T-helper 1 cell treated with Interleukin-12 subunit alpha and Interleukin-12 subunit beta and Interleukin-4 antibody, amounts not matched to agents 30 μg/mL and 1 μg/mL, for 36 hours (primary cell): ENCODE measurements around the gene RALGAPA2.

ENCODE experiments used
- H3K27ac Mint-ChIP-seq: one replicate; pipeline ENCODE4 v1.8.0; 2021; ENCODE audit warnings: mild to moderate bottlenecking, mixed read lengths
- H3K27me3 Mint-ChIP-seq: one replicate; pipeline ENCODE4 v1.8.0; 2021; ENCODE audit warnings: low read depth, mixed read lengths
- H3K36me3 Mint-ChIP-seq: one replicate; pipeline ENCODE4 v1.8.0; 2021; ENCODE audit warnings: low read depth, mixed read lengths
- H3K4me1 Mint-ChIP-seq: one replicate; pipeline ENCODE4 v1.8.0; 2021; ENCODE audit warnings: low read depth, mixed read lengths
- H3K4me3 Mint-ChIP-seq: one replicate; pipeline ENCODE4 v1.8.0; 2021; ENCODE audit warnings: mild to moderate bottlenecking, moderate library complexity, mixed read lengths
- H3K9me3 Mint-ChIP-seq: one replicate; pipeline ENCODE4 v1.8.0; 2021; ENCODE audit warnings: mixed read lengths

RALGAPA2 gene

GRCh38 chr20:20608641-20609040 lies 103.8 kb downstream of the RALGAPA2 start:
- H3K27ac Mint-ChIP-seq, result no peak overlapping the region
- H3K9me3 Mint-ChIP-seq, result no peaks in the 10 kb centered on the region
- peaks cover 14% of the 10 kb centered on the region for H3K36me3 Mint-ChIP-seq
- H3K4me1 Mint-ChIP-seq, result no peaks in the 10 kb centered on the region
- H3K27me3 Mint-ChIP-seq, result no peaks in the 10 kb centered on the region
- no peak overlapping the region for H3K4me3 Mint-ChIP-seq

DNA sequence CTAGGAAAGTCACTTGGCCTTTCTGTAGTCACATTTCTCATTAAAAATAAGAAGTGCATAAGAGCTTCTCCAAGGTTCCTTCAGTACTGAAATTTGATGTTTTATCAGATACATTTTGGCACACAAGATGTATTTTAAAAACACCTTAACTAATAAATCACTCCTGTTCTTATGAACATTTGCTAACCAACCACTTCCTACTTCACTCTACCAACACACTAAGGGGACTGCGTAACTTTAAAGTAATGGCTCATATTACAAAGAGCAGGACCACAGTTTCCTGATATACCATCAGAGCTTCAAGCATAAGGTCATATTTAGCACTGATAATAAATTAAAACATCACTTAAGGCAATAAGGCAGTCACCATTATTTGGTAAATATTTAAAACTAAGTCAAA lies 104.4 kb downstream of the RALGAPA2 start:
- no peak overlapping the region for H3K4me3 Mint-ChIP-seq
- no peaks in the 10 kb centered on the region for H3K27me3 Mint-ChIP-seq
- H3K36me3 Mint-ChIP-seq, result peaks cover 12% of the 10 kb centered on the region
- no peaks in the 10 kb centered on the region for H3K9me3 Mint-ChIP-seq
- H3K27ac Mint-ChIP-seq, result no peak overlapping the region
- peaks cover 4% of the 10 kb centered on the region for H3K4me1 Mint-ChIP-seq

GRCh38 chr20:20606881-20607280 lies 105.6 kb downstream of the RALGAPA2 start:
- H3K27ac Mint-ChIP-seq, result no peak overlapping the region
- H3K9me3 Mint-ChIP-seq, result no peaks in the 10 kb centered on the region
- peaks cover 12% of the 10 kb centered on the region for H3K36me3 Mint-ChIP-seq
- no peaks in the 10 kb centered on the region for H3K27me3 Mint-ChIP-seq
- H3K4me1 Mint-ChIP-seq, result peaks cover 8% of the 10 kb centered on the region
- H3K4me3 Mint-ChIP-seq, result no peak overlapping the region

DNA sequence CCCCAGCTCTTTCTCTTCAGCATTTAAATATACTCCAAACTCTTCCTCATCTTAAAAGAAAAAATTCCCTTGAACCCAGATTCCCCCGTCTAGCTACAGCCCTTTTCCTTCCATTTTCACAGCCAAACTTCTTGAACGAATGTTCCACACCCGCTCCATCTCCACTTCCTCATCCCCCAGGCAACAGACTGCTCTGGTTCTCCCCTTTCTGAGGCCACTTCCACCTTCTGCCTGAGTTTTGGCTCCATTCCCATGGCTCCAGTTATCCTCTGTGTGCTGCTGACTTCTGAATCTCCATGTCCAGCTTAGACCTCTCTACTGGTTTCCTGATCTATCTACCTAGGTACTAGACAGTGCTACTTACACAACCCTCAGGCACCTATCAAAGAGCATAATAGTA lies 106.4 kb downstream of the RALGAPA2 start:
- H3K27me3 Mint-ChIP-seq, result no peaks in the 10 kb centered on the region
- no peak overlapping the region for H3K27ac Mint-ChIP-seq
- no peak overlapping the region for H3K4me3 Mint-ChIP-seq
- H3K9me3 Mint-ChIP-seq, result no peaks in the 10 kb centered on the region
- H3K4me1 Mint-ChIP-seq, result peaks cover 8% of the 10 kb centered on the region
- peaks cover 12% of the 10 kb centered on the region for H3K36me3 Mint-ChIP-seq

- H3K27me3 Mint-ChIP-seq, result no peaks in the 10 kb centered on the region
- peaks cover 6% of the 10 kb centered on the region for H3K36me3 Mint-ChIP-seq
- no peak overlapping the region for H3K4me3 Mint-ChIP-seq
- H3K4me1 Mint-ChIP-seq, result peaks cover 8% of the 10 kb centered on the region
- H3K27ac Mint-ChIP-seq, result no peak overlapping the region
- no peaks in the 10 kb centered on the region for H3K9me3 Mint-ChIP-seq
Observed at GRCh38 chr20:20604907-20605306, 107.5 kb downstream of the RALGAPA2 start.

DNA sequence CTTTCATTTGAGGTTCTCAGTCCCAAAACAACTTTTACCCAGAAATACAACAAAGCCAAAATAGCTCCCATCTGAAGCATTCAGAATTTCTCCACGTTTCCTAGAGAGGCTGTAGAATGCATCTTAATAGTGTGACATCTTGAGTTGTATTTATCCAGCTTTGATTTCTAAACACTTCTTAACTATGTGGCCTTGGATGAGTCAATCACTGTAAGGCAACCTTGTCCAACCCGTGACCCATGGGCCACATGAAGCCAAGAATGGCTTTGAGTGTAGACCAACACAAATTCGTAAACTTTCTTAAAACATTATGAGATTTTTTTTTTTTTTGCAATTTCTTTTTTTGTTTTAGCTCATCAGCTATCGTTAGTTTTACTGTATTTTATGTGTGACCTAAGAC lies 108.1 kb downstream of the RALGAPA2 start:
- no peaks in the 10 kb centered on the region for H3K9me3 Mint-ChIP-seq
- no peak overlapping the region for H3K4me3 Mint-ChIP-seq
- H3K27me3 Mint-ChIP-seq, result no peaks in the 10 kb centered on the region
- H3K27ac Mint-ChIP-seq, result no peak overlapping the region
- peaks cover 8% of the 10 kb centered on the region for H3K4me1 Mint-ChIP-seq
- H3K36me3 Mint-ChIP-seq, result peaks cover 6% of the 10 kb centered on the region

DNA sequence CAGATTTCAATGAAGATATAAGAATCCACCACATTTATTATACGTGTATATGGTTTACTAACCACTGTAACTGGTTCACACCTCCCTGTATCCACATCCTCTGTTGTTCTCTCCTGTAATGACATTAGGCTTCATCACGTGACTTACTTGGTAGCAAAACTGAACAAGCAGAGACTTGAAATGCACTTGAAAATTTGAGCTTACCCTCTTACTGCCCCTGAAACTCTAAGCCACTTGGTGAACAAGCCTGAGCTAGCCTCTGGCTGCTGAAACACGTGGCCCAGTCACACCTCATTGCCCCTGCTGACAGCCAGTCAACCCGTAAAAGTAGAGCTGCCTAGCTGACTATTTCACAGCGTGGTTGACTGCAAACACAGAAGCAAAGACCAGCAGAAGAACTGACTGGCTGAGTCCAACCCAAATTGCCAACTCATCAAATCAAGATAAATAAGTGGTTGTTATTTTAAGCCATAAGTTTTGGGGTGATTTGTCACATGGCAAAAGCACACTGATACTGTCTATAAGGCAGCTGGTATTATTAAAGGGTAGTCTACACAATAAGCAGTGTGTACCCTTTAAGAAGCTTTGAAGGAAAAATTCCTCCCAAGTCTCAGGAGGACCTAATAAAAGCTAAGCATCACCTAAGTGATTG lies 109.0 kb downstream of the RALGAPA2 start:
- Mint-ChIP-seq H3K9me3 (no peaks in the 10 kb centered on the region), H3K27me3 (no peaks in the 10 kb centered on the region), H3K36me3 (peaks cover 6% of the 10 kb centered on the region), H3K4me3 (no peak overlapping the region), H3K4me1 (peaks cover 8% of the 10 kb centered on the region), H3K27ac (peak overlapping the region; percentile 24)

DNA sequence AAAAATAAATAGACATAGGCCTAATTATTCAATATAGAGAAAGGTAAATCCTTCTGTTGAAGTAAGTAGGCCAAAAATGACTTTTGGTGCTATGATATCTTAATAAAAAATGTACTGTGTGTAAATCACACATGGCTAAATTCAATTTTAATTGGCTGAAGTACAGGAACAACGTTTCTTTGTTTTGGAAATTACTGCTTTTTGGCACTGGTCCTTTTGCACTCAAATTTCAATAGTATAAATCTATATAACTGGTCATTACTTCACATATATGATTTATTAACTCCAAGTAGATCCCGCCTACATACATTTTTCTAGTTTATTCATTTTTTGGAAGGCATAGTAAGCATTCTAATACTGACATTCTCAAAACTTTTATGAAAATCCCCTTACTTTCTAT lies 114.5 kb downstream of the RALGAPA2 start:
- Mint-ChIP-seq H3K27me3 (no peaks in the 10 kb centered on the region), H3K4me3 (no peak overlapping the region), H3K4me1 (peaks cover 3% of the 10 kb centered on the region), H3K36me3 (no peaks in the 10 kb centered on the region), H3K27ac (no peak overlapping the region), H3K9me3 (no peaks in the 10 kb centered on the region)

DNA sequence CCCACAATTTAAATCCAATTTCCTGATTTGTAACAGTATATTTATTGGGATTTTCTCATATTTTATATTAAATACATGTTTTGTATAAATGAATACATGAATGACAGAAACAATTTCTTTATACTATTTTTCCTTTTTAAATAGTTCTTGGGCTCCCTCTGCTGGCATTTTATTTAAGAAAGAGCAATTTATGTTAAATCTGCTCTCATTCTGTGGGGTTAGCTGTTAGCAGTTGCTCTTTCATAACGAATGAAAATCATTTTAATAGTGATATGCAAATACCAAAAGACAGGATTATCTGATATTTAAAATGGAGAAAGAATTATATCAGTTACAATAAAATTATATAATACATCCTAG lies 118.3 kb downstream of the RALGAPA2 start:
- H3K4me3 Mint-ChIP-seq, result no peak overlapping the region
- no peaks in the 10 kb centered on the region for H3K27me3 Mint-ChIP-seq
- H3K36me3 Mint-ChIP-seq, result peaks cover 7% of the 10 kb centered on the region
- H3K4me1 Mint-ChIP-seq, result no peaks in the 10 kb centered on the region
- H3K9me3 Mint-ChIP-seq, result no peaks in the 10 kb centered on the region
- H3K27ac Mint-ChIP-seq, result no peak overlapping the region

- H3K4me1 Mint-ChIP-seq, result no peaks in the 10 kb centered on the region
- no peaks in the 10 kb centered on the region for H3K9me3 Mint-ChIP-seq
- H3K36me3 Mint-ChIP-seq, result peaks cover 8% of the 10 kb centered on the region
- no peaks in the 10 kb centered on the region for H3K27me3 Mint-ChIP-seq
- H3K4me3 Mint-ChIP-seq, result no peak overlapping the region
- H3K27ac Mint-ChIP-seq, result no peak overlapping the region
Observed at GRCh38 chr20:20593447-20594170, 118.8 kb downstream of the RALGAPA2 start.

DNA sequence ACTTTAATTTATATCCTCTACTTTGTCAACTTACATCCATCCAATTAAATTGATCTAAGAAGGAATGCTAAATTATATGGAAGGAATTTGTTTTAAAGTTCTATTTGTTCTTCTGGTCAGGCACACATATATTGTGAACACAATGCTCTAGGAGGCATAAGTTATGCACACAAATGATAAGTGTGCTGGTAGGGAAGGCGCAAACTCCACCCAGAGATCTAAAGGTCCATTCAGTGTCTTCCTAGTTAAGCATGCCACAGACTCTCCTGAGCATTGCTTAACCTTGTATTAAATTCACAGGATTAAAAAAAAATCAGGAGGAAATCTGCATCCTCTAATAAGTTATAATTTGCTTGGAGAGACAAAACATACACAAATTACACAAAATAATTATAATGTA lies 127.3 kb downstream of the RALGAPA2 start:
- H3K27me3 Mint-ChIP-seq, result no peaks in the 10 kb centered on the region

DNA sequence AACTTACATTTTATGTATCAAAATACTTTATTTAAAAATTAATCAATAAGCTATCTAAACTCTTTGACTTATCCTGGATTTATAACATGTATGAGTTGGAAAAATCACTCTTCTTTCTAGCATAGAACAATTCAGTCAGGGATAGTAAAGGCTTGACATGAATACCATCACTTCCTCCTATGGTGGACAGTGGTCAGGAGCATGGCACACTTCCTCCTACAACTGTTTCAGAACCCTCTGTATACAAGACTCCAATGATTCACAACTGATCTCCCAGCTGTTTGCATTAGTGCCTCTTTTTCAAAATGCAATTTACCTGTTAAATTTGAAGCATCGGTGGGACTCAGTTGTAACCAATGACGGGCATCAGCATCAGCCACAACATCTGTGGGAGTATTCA lies 129.7 kb downstream of the RALGAPA2 start:
- Mint-ChIP-seq H3K27ac (no peak overlapping the region), H3K9me3 (no peaks in the 10 kb centered on the region), H3K4me1 (peaks cover 8% of the 10 kb centered on the region), H3K4me3 (no peak overlapping the region), H3K27me3 (no peaks in the 10 kb centered on the region), H3K36me3 (peaks cover 21% of the 10 kb centered on the region)

More for the DNA sequence above, 127.3 kb downstream of the RALGAPA2 start:
- peaks cover 26% of the 10 kb centered on the region for H3K36me3 Mint-ChIP-seq
- H3K9me3 Mint-ChIP-seq, result no peaks in the 10 kb centered on the region
- no peak overlapping the region for H3K27ac Mint-ChIP-seq
- H3K4me1 Mint-ChIP-seq, result peaks cover 1% of the 10 kb centered on the region
- H3K4me3 Mint-ChIP-seq, result no peak overlapping the region

DNA sequence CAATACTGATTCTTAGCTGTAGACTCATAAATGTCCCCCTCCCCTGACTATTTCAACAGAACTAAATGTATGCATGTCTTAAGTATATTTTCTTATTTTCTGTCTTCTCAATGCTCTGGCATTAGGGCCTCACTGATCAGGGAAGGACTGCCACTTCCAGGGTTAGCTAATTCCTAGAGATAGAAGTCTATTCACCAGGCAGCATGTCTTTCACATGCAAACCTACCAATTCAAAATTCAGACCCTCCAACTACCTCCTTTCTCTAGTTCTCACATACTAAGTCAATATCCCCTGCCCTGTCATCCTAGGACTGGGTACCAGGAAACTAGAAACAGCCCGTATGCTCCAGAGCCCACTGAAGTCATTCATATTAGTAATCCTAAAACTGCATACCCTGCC lies 132.3 kb downstream of the RALGAPA2 start:
- Mint-ChIP-seq H3K9me3 (no peaks in the 10 kb centered on the region), H3K27ac (no peak overlapping the region), H3K4me3 (no peak overlapping the region), H3K36me3 (peaks cover 17% of the 10 kb centered on the region), H3K4me1 (peaks cover 7% of the 10 kb centered on the region), H3K27me3 (no peaks in the 10 kb centered on the region)

- Mint-ChIP-seq H3K9me3 (no peaks in the 10 kb centered on the region), H3K27ac (no peak overlapping the region), H3K4me3 (no peak overlapping the region), H3K27me3 (no peaks in the 10 kb centered on the region), H3K36me3 (peaks cover 14% of the 10 kb centered on the region), H3K4me1 (peaks cover 7% of the 10 kb centered on the region)
Observed at GRCh38 chr20:20578838-20579237, 133.6 kb downstream of the RALGAPA2 start.

DNA sequence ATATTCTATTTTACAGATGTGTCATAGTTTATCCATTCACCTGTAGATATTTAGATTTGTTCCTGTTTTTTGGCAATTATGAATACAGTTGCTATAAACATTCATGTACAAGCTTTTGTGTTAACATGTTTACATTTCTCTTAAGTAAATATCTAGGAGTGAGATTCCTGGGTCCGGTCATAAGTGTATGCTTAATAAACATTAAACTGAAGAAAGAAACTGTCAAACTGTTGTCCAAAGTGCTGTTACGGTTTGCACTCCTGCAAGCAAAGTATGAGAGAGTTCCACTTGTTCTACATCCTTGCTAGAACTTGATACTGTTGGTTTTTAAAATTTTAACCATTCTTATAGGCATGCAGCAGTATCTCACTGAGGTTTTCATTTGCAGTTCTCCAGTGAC lies 138.6 kb downstream of the RALGAPA2 start:
- no peaks in the 10 kb centered on the region for H3K27me3 Mint-ChIP-seq
- no peaks in the 10 kb centered on the region for H3K9me3 Mint-ChIP-seq
- H3K36me3 Mint-ChIP-seq, result peaks cover 16% of the 10 kb centered on the region
- no peak overlapping the region for H3K4me3 Mint-ChIP-seq
- H3K4me1 Mint-ChIP-seq, result no peaks in the 10 kb centered on the region
- H3K27ac Mint-ChIP-seq, result no peak overlapping the region
